ENCODE results near the gene FKRP.

DNA sequence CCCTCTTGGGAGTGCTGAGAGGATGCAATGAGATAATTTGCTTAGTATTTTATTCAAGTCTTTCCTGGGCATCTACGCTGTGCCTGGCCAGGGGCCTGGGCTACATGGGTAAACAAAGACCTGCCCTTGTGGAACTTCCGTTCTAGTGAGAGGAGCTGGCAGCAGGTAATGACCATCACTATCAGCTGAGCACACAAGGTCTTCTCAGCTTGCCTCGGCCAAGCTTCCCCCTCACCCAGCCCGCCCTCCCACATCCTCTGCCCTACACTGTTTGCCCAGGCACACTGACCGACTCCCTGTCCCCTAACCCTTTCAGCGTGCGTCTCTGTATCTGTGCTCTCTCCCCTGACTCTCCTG is 8.6 kb upstream of the FKRP start:
- TF ChIP-seq, protein P1, sequence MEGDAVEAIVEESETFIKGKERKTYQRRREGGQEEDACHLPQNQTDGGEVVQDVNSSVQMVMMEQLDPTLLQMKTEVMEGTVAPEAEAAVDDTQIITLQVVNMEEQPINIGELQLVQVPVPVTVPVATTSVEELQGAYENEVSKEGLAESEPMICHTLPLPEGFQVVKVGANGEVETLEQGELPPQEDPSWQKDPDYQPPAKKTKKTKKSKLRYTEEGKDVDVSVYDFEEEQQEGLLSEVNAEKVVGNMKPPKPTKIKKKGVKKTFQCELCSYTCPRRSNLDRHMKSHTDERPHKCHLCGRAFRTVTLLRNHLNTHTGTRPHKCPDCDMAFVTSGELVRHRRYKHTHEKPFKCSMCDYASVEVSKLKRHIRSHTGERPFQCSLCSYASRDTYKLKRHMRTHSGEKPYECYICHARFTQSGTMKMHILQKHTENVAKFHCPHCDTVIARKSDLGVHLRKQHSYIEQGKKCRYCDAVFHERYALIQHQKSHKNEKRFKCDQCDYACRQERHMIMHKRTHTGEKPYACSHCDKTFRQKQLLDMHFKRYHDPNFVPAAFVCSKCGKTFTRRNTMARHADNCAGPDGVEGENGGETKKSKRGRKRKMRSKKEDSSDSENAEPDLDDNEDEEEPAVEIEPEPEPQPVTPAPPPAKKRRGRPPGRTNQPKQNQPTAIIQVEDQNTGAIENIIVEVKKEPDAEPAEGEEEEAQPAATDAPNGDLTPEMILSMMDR (IDR thresholded peaks at IDR 0.05) = no peak
- TF ChIP-seq POLR2A (IDR thresholded peaks at IDR 0.05) = no peak
